ENCODE measurements around the gene ATP5PO.

The ATP5PO gene

GRCh38 chr21:33886321-33886720 is 29.3 kb downstream of the ATP5PO start:
- no peak for TF ChIP-seq CTCF (IDR thresholded peaks at IDR 0.05; ENCODE audit: poor library complexity, severe bottlenecking)
- no peak for ATAC-seq (ENCODE audit: low read depth)
- H3K4me3 ChIP-seq (ENCODE audit: severe bottlenecking): no peak overlapping the region
- H3K9me3 ChIP-seq (ENCODE audit: severe bottlenecking): no peaks in the 10 kb centered on the region
- no peak overlapping the region for H3K27ac ChIP-seq (ENCODE audit: poor library complexity, severe bottlenecking)
- no peak for DNase-seq (ENCODE audit: low spot score)
- H3K27me3 ChIP-seq (ENCODE audit: insufficient read depth, poor library complexity, severe bottlenecking): no peaks in the 10 kb centered on the region
- H3K4me1 ChIP-seq (ENCODE audit: insufficient read depth, poor library complexity, severe bottlenecking): no peaks in the 10 kb centered on the region
- no peaks in the 10 kb centered on the region for H3K36me3 ChIP-seq (ENCODE audit: low read depth)

- Histone ChIP-seq H3K4me3 (ENCODE audit: severe bottlenecking) (no peak overlapping the region), H3K36me3 (ENCODE audit: low read depth) (no peaks in the 10 kb centered on the region), H3K4me1 (ENCODE audit: insufficient read depth, poor library complexity, severe bottlenecking) (no peaks in the 10 kb centered on the region), H3K27ac (ENCODE audit: poor library complexity, severe bottlenecking) (no peak overlapping the region), H3K9me3 (ENCODE audit: severe bottlenecking) (no peaks in the 10 kb centered on the region), H3K27me3 (ENCODE audit: insufficient read depth, poor library complexity, severe bottlenecking) (no peaks in the 10 kb centered on the region)
- no peak for TF ChIP-seq CTCF (IDR thresholded peaks at IDR 0.05; ENCODE audit: poor library complexity, severe bottlenecking)
- DNase-seq (ENCODE audit: low spot score) (no peak), ATAC-seq (ENCODE audit: low read depth) (no peak)
These were observed 30.5 kb downstream of the ATP5PO start for GRCh38 chr21:33885172-33885514.

- Histone ChIP-seq H3K4me3 (ENCODE audit: severe bottlenecking) (no peak overlapping the region), H3K36me3 (ENCODE audit: low read depth) (no peaks in the 10 kb centered on the region), H3K27me3 (ENCODE audit: insufficient read depth, poor library complexity, severe bottlenecking) (no peaks in the 10 kb centered on the region), H3K4me1 (ENCODE audit: insufficient read depth, poor library complexity, severe bottlenecking) (no peaks in the 10 kb centered on the region), H3K9me3 (ENCODE audit: severe bottlenecking) (no peaks in the 10 kb centered on the region), H3K27ac (ENCODE audit: poor library complexity, severe bottlenecking) (no peak overlapping the region)
- ATAC-seq (ENCODE audit: low read depth) (no peak), DNase-seq (ENCODE audit: low spot score) (no peak)
- TF ChIP-seq CTCF (IDR thresholded peaks at IDR 0.05; ENCODE audit: poor library complexity, severe bottlenecking): no peak
These were observed 31.0 kb downstream of the ATP5PO start for GRCh38 chr21:33884376-33885171.

GRCh38 chr21:33883118-33883517 is 32.5 kb downstream of the ATP5PO start:
- no peak for ATAC-seq (ENCODE audit: low read depth)
- TF ChIP-seq CTCF (IDR thresholded peaks at IDR 0.05; ENCODE audit: poor library complexity, severe bottlenecking): no peak
- H3K27ac ChIP-seq (ENCODE audit: poor library complexity, severe bottlenecking): no peak overlapping the region

GRCh38 chr21:33881689-33882440 is 33.7 kb downstream of the ATP5PO start:
- DNase-seq (ENCODE audit: low spot score) (no peak), ATAC-seq (ENCODE audit: low read depth) (no peak)
- H3K9me3 ChIP-seq (ENCODE audit: severe bottlenecking): no peaks in the 10 kb centered on the region
- no peak for TF ChIP-seq CTCF (IDR thresholded peaks at IDR 0.05; ENCODE audit: poor library complexity, severe bottlenecking)
- no peaks in the 10 kb centered on the region for H3K27me3 ChIP-seq (ENCODE audit: insufficient read depth, poor library complexity, severe bottlenecking)
- no peak overlapping the region for H3K4me3 ChIP-seq (ENCODE audit: severe bottlenecking)
- no peaks in the 10 kb centered on the region for H3K4me1 ChIP-seq (ENCODE audit: insufficient read depth, poor library complexity, severe bottlenecking)
- no peaks in the 10 kb centered on the region for H3K36me3 ChIP-seq (ENCODE audit: low read depth)
- H3K27ac ChIP-seq (ENCODE audit: poor library complexity, severe bottlenecking): no peak overlapping the region

More at GRCh38 chr21:33883118-33883517, 32.5 kb downstream of the ATP5PO start:
- Histone ChIP-seq H3K27me3 (ENCODE audit: insufficient read depth, poor library complexity, severe bottlenecking) (no peaks in the 10 kb centered on the region), H3K36me3 (ENCODE audit: low read depth) (no peaks in the 10 kb centered on the region), H3K4me3 (ENCODE audit: severe bottlenecking) (no peak overlapping the region), H3K4me1 (ENCODE audit: insufficient read depth, poor library complexity, severe bottlenecking) (no peaks in the 10 kb centered on the region), H3K9me3 (ENCODE audit: severe bottlenecking) (no peaks in the 10 kb centered on the region)
- DNase-seq (ENCODE audit: low spot score): no peak

Data from RWPE2 (cell line).